GM19467 (cell line): ENCODE measurements around the gene RNF123.
"Not testable (repeated sequence)": the region's sequence is repeated elsewhere in the genome, so short reads cannot be mapped to it uniquely, and the experiment has no call there.

Experiments used
- ATAC-seq: cut with Tn5 transposase; IDR thresholded peaks from one replicate; pipeline ENCODE4 v1.9.1; 2021; ENCODE audit warnings: mild to moderate bottlenecking, moderate library complexity; ENCODE audit not compliant: unreplicated experiment

The RNF123 gene

GRCh38 chr3:49738067-49738713 is 48.8 kb downstream of the RNF123 start:
- no peak for ATAC-seq

- no peak for ATAC-seq
Measured at GRCh38 chr3:49740427-49740826, 51.1 kb downstream of the RNF123 start.

DNA sequence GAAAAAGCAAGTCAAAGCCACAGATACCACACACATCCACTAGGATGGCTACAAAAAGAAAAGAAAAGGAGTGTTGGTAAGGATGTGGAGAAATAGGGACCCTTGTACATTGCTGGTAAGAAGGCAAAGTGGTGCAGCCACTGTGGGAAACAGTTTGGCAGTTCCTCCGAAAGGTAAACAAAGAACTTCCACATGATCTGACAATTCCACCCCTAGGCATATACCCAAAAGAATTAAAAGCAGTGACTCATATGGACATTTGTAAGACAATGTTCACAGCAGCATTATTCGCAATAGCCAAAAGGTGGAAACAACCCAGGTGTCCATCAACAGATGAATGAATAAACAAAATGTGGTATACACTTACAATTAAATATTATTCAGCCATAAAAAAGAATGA is 56.6 kb downstream of the RNF123 start:
- ATAC-seq: no peak

DNA sequence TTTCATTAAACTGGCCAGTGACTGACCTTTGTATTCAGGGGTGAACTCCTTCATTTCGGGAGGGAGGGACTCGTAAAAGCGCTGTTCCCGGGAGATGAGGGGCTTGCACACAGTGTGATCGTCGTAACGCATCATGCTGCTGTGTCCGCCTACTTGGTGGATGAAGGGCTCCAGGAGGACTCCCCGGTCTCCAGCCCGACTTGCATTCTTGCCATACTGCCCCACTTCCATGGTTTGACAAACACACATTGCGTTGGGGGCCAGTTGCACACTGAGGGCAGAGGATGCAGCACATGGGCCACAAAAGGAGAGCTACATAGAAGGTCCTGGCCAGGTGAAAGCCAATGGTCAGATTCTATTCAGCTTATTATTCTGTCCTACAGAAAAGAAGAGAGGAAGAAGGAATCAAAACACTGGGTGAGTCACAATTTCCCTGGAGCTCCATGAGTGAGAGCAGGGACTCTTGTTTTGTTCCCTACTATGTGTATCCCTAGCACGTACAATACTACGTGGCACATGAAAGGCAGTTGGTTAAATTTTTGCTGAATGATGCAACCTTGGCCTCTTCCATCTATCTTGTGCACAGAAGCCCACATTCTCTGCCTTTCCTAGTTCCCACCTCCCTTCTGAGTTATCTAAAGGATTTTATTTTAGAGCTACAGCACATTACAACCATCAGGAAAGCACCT is 58.6 kb downstream of the RNF123 start:
- ATAC-seq: no peak

GRCh38 chr3:49748874-49749273 is 59.5 kb downstream of the RNF123 start:
- not testable (repeated sequence) for ATAC-seq

DNA sequence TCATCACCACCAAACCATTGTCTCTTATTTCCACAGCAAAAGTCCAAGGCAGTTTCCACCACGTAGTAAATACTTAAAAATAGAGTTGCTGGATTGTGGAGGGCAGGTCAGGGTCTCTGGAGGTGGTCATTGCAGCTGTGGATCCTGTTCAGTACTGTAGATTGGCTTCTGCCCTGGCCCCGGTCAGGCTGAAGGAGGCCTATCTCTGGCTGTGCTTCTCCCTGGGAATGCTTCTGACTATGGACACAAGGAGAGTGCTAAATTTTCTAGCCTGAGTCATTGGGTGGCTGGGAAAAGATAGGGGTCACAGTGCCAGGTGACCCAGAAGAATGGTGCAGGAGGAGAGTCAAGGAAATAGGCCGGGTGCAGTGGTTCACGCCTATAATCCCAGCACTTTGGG is 60.7 kb downstream of the RNF123 start:
- ATAC-seq: no peak

DNA sequence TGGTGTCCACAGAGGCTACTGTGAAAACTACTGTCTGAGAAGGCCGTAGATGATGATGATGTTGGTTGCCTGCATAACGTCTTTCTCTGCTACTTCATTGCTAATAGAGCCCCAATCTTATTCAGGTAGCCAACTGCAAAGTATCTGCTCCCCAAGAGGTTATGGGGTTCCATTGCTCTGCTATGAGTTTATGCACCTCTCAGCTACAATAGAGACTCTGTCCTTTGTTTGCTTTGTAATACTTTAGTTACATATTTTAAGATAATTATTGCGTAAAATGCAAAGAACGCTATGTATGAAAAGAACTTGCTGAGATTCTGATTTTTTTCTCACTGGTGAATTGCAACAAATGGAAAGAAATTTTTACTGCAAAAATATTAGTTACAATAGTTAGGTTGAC is 62.1 kb downstream of the RNF123 start:
- no peak for ATAC-seq

DNA sequence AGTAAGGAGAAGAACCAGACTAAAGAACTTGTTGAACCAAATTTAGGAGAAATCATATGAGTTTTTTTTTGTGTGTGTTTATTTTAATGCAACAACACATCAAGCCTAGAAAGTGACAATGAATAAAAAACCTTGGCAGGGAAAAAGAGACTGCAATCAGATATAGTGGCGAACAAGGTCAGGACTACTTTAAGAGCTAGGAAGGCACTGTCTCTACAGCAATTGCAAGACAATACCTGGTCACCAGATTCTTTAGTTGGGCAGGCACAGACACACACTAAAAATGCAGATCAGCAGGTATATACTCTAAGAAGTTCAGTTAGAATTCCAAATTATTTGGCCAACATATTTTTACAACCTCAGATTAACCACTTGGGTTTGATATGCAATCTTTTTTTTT is 65.2 kb downstream of the RNF123 start:
- no peak for ATAC-seq

DNA sequence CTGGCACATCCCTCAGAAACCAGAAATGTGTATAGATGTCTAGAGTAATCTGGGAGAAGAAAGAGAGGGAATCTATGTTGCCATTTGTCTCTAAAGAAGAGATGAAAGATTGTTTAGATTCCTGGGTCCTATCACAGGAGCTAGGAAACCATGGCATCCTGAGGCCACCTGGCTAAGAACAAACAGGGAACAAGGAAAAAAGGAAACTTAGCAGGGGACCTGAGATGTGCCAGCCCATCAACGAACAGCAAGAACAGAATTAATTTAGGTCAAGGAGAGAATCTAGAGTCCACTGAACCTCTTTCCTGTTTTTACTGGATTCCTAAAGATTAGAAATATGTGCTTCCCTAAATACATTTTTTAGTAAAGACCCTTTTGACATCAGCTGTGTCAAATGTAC is 66.7 kb downstream of the RNF123 start:
- no peak for ATAC-seq

- ATAC-seq: no peak
Measured at GRCh38 chr3:49757197-49757596, 67.8 kb downstream of the RNF123 start.

GRCh38 chr3:49759226-49759625 is 69.9 kb downstream of the RNF123 start:
- ATAC-seq: no peak

GRCh38 chr3:49761661-49762060 is 72.3 kb downstream of the RNF123 start:
- ATAC-seq: no peak

- no peak for ATAC-seq
Measured at GRCh38 chr3:49763981-49764380, 74.6 kb downstream of the RNF123 start.

GRCh38 chr3:49769286-49769915 is 80.0 kb downstream of the RNF123 start:
- no peak for ATAC-seq

DNA sequence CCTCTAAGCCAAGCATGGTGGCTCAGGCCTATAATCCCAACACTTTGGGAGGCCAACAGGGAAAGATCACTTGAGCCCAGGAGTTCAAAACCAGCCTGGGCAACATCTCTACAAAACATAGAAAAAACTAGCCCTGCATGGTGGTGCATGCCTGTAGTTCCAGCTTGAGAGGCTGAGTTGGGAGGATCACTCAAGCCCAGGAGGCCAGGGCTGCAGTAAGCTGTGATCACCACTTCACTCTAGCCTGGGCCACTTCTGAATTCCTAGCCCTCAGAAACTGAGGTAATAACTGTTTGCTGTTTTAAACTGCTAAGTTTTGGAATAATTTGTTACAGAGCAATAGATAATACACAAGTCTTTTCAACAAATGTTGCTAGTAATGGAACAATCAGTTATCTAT is 80.6 kb downstream of the RNF123 start:
- ATAC-seq: no peak
